ENCODE measurements around the gene CDHR1.

CDHR1 gene

DNA sequence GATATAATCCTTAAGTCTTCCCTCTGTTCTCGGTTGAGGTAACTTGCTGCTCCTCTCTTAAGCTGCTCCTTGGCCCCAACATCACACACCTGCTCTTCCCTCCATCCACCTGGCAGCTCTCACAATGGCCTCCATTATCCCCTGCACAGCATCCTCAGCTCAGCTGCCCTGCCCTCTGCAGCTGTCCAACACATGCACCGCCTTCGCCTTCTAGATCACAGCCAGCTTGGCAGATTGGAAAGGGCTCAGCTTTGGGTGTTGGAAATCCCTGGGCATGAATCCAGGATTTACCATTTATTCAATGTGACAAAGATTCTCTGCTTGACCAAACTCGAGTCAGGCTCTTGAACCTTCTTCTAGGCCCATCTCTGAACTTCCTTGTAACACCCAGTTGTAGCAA lies 71.1 kb downstream of the CDHR1 start:
- DNase-seq, result no peak

DNA sequence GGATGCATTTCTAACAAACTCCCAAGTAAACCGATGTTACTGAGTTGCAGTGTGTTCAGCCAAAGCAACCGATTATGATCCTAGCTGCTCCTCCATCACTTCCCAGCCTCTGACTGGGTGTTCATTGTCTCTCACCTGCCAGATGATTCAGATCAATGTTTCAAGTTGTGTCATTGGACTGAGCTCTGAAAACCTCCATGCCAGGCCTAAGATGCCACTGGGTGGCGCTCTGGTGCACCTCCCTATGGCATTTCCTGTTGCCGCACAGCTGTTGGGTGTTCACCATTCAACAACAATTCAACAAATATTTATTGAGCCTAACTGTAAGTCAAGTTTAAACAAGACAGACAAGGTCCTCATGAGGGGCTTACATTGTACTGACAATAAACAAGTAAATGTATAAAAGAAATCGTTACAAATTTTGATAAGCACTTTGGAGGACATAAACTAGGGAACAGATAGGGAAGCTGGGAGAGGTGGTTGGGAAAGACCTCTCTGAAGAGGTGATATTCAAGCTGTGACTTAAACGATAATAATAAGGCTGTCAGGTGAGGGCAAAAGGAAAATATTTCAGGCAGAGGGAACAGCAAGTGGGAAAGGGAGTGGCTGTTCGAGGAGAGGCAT lies 73.3 kb downstream of the CDHR1 start:
- peak; percentile 28 for DNase-seq

DNA sequence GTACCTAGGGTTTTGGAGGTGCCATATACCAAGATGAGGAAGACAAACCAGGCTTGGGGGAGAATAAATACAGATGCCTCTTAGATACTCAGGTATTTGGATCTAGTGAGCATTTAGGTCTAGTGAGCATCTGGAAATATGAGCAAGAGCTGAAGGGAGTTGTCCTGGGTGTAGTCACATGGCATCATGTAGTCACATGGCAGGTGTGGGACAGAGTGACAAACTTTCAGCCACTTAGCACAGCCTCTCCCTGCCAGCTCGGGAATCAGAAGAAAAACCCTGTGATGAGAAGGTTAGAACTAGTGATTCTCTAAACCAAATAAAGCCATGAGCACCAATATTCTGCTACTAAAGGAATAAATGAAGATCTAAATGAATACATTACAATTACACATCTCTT lies 74.8 kb downstream of the CDHR1 start:
- no peak for DNase-seq

All from fibroblast of skin of abdomen (primary cell).